SK-N-SH (cell line): ENCODE results near the gene ADAMTS9. TPM values are rescaled to one million over a fixed set of nuclear protein-coding genes. Genes with fewer than 3 reads are reported as not detected.

Source experiments
- CTCF ChIA-PET: fragments of 300-600, 350-600 bp; formaldehyde crosslinking; extraction: SDS; loops from one replicate; lab custom pipeline; 2021; lab: Yijun Ruan, JAX
- POLR2A ChIA-PET: fragments of 350-600 bp; sonication (Branson Sonifier 250); formaldehyde crosslinking; extraction: SDS; loops from one replicate; lab custom pipeline; 2020; ENCODE audit warnings: antibody characterized with exemption, inconsistent platforms; lab: Yijun Ruan, JAX
- DNase-seq: peaks from one replicate; pipeline ENCODE4 v3.0.0; 2012
- H2AFZ ChIP-seq: fragments of 200-600 bp; sonication (generic); 2 replicates; pipeline ENCODE4 v1.8.1; 2016; ENCODE audit warnings: antibody characterized with exemption, mild to moderate bottlenecking, low read depth
- H3F3A ChIP-seq: fragments of 200-600 bp; sonication (generic); replicated peaks from 2 replicates; pipeline ENCODE3; 2016; ENCODE audit warnings: antibody characterized with exemption, mild to moderate bottlenecking; ENCODE audit not compliant: insufficient read depth
- H3K27ac ChIP-seq, 2 experiments: fragments of 200-500 bp in 1 of 2; fragments of 200-600 bp in 1 of 2; sonication (Bioruptor generic) in 1 of 2; sonication (generic), shearing (Covaris generic) in 1 of 2; 2 replicates each; pipeline versions ENCODE4 v1.5.1 to v1.6.1; 2014 to 2016; ENCODE audit warnings: low read depth in 2 of 2, inconsistent platforms in 1 of 2, low read length in 1 of 2, mild to moderate bottlenecking in 1 of 2, mixed read lengths in 1 of 2
- H3K27me3 ChIP-seq: fragments of 200-600 bp; sonication (generic), shearing (Covaris generic); 2 replicates; pipeline ENCODE4 v1.6.1; 2016; ENCODE audit warnings: mixed run types; ENCODE audit not compliant: insufficient read depth
- H3K36me3 ChIP-seq, 2 experiments: fragments of 200-500 bp in 1 of 2; fragments of 200-600 bp in 1 of 2; sonication (Bioruptor generic) in 1 of 2; sonication (generic) in 1 of 2; replicated peaks in 1 of 2; 2 replicates each; pipeline versions ENCODE3 to v1.5.1; 2014 to 2016; ENCODE audit warnings: low read length in 1 of 2, mild to moderate bottlenecking in 1 of 2; ENCODE audit not compliant: insufficient read depth in 2 of 2, control insufficient read depth in 1 of 2
- H3K4me1 ChIP-seq, 2 experiments: fragments of 200-500 bp in 1 of 2; fragments of 200-600 bp in 1 of 2; sonication (Bioruptor generic) in 1 of 2; sonication (generic), shearing (Covaris generic) in 1 of 2; 2 replicates each; pipeline versions ENCODE4 v1.5.1 to v1.6.1; 2014 to 2016; ENCODE audit warnings: low read depth in 1 of 2, low read length in 1 of 2, mixed run types in 1 of 2; ENCODE audit not compliant: insufficient read depth in 2 of 2, control insufficient read depth in 1 of 2
- H3K4me2 ChIP-seq: fragments of 200-600 bp; sonication (generic), shearing (Covaris generic); 2 replicates; pipeline ENCODE4 v1.6.1; 2017; ENCODE audit warnings: mixed run types
- H3K4me3 ChIP-seq, 2 experiments: fragments of 200-500 bp in 1 of 2; fragments of 200-600 bp in 1 of 2; sonication (Bioruptor generic) in 1 of 2; sonication (generic), shearing (Covaris generic) in 1 of 2; 2 replicates each; pipeline versions ENCODE4 v1.5.1 to v1.8.1; 2014 to 2016; ENCODE audit warnings: low read depth in 2 of 2, inconsistent platforms in 1 of 2, low read length in 1 of 2, mild to moderate bottlenecking in 1 of 2, mixed read lengths in 1 of 2, moderate library complexity in 1 of 2
- H3K79me2 ChIP-seq: fragments of 200-600 bp; sonication (generic); 2 replicates; pipeline ENCODE4 v1.8.1; 2017; ENCODE audit warnings: mild to moderate bottlenecking; ENCODE audit not compliant: insufficient read depth
- H3K9ac ChIP-seq: fragments of 200-600 bp; sonication (generic); 2 replicates; pipeline ENCODE4 v1.6.1; 2017; ENCODE audit warnings: mixed run types
- H3K9me2 ChIP-seq: fragments of 200-600 bp; sonication (generic); 2 replicates; pipeline ENCODE4 v1.6.1; 2017; ENCODE audit warnings: mixed run types
- H3K9me3 ChIP-seq: fragments of 200-600 bp; sonication (generic); 2 replicates; pipeline ENCODE4 v1.6.1; 2017; ENCODE audit warnings: mixed run types, mild to moderate bottlenecking, moderate library complexity
- H4K20me1 ChIP-seq: fragments of 200-600 bp; sonication (generic); 2 replicates; pipeline ENCODE4 v1.6.1; 2017; ENCODE audit warnings: mild to moderate bottlenecking, mixed run types; ENCODE audit not compliant: insufficient read depth
- EZH2phosphoT487 ChIP-seq: fragments of 200-600 bp; sonication (generic); IDR thresholded peaks from 2 replicates; pipeline ENCODE4 v1.6.1; 2017; ENCODE audit warnings: low read depth, mixed run types, mild to moderate bottlenecking, antibody characterized with exemption, moderate library complexity, borderline replicate concordance
- FOSL2 ChIP-seq: IDR thresholded peaks from 2 replicates; pipeline ENCODE4 v1.4.0; 2012; ENCODE audit warnings: low read depth, mild to moderate bottlenecking, moderate library complexity, borderline replicate concordance
- FOXJ3 ChIP-seq: sonication (generic); formaldehyde crosslinking; IDR thresholded peaks from 2 replicates; pipeline ENCODE4 v1.5.1; 2020; ENCODE audit warnings: mild to moderate bottlenecking, missing genetic modification reagents
- GATA2 ChIP-seq: sonication (generic); formaldehyde crosslinking; IDR thresholded peaks from 2 replicates; pipeline ENCODE4 v1.5.0; 2020; ENCODE audit warnings: mild to moderate bottlenecking, missing genetic modification reagents
- MXI1 ChIP-seq: IDR thresholded peaks from 2 replicates; pipeline ENCODE4 v1.6.1; 2012; ENCODE audit warnings: mild to moderate bottlenecking, low read depth, low read length, improper control_type of control experiment
- NFIC ChIP-seq: IDR thresholded peaks from 2 replicates; pipeline ENCODE4 v1.4.0; 2012; ENCODE audit warnings: borderline replicate concordance
- NRF1 ChIP-seq: IDR thresholded peaks from 2 replicates; pipeline ENCODE4 v1.6.1; 2012; ENCODE audit warnings: low read depth, mild to moderate bottlenecking, low read length
- RAD21 ChIP-seq: IDR thresholded peaks from 2 replicates; pipeline ENCODE4 v1.6.1; 2012; ENCODE audit warnings: mild to moderate bottlenecking, low read length
- RCOR1 ChIP-seq: fragments of 150-350 bp; IDR thresholded peaks from 2 replicates; pipeline ENCODE4 v1.6.1; 2017; ENCODE audit warnings: antibody characterized with exemption, low read length
- REST ChIP-seq: IDR thresholded peaks from 2 replicates; pipeline ENCODE4 v1.6.1; 2012; ENCODE audit warnings: mild to moderate bottlenecking, low read depth, low read length, moderate library complexity
- RFX5 ChIP-seq: IDR thresholded peaks from 2 replicates; pipeline ENCODE4 v1.6.1; 2012; ENCODE audit warnings: mild to moderate bottlenecking, improper control_type of control experiment, low read length
- RXRA ChIP-seq: IDR thresholded peaks from 2 replicates; pipeline ENCODE4 v1.4.0; 2012; ENCODE audit warnings: low read depth, mild to moderate bottlenecking, borderline replicate concordance
- TAF1 ChIP-seq: IDR thresholded peaks from 2 replicates; pipeline ENCODE4 v1.6.1; 2012; ENCODE audit warnings: low read depth, mild to moderate bottlenecking, low read length, moderate library complexity, borderline replicate concordance
- TEAD4 ChIP-seq: IDR thresholded peaks from 2 replicates; pipeline ENCODE4 v1.4.0; 2012; ENCODE audit warnings: mild to moderate bottlenecking, borderline replicate concordance; ENCODE audit not compliant: insufficient read depth
- WGBS: methylation state at CpG from one replicate; pipeline ENCODE4 v1.1.6; 2017; ENCODE audit warnings: low lambda C conversion rate; 5-methylcytosine and 5-hydroxymethylcytosine counted together
- polyA plus RNA-seq, 3 experiments: library from polyadenylated mRNA; depleted of rRNA; stranded (reverse); fragments of >200 nt; gene quantifications; 2 replicates each; pipeline ENCODE4 v1.2.3, GENCODE V29; 2012
- TF ChIP-seq, protein P1 (sequence below): fragments of 200-600 bp; sonication (generic); IDR thresholded peaks from 2 replicates; pipeline ENCODE4 v1.6.1; 2017; ENCODE audit warnings: antibody characterized with exemption, mild to moderate bottlenecking, moderate library complexity
- TF ChIP-seq, protein P2 (sequence below): IDR thresholded peaks from 2 replicates; pipeline ENCODE4 v1.4.0; 2012; ENCODE audit warnings: low read depth

The ADAMTS9 gene
- polyA plus RNA-seq, 1 of the 3 experiments (the other 2 are of a cell fraction), result 4.1 TPM

DNA sequence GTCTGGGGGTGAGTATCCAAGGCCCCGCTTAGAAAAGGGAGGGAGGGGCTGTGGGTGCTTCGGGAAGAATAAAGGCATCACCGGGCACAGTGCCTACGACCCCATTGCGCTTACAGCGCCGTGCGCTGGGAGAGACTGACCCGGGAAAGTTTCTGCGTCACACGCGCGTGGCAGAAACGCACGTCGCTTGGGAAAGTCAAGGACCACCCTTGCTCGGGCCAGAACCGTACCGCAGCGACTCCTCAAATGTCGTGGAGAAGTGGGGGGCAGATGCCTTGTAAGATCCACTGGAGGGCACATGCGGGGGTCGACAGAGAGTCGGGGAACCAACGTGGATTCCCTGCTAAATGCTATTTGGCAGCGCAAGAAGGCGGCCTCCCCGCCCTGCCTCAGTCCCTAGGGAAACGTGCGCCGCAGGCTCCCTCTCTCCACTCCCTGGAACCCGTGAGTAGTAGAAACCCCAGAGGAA, 2.4 kb downstream of the ADAMTS9 start:
- peak overlapping the region; percentile 87 to 98 for H3K27ac ChIP-seq
- CTCF ChIA-PET, result interaction anchor here (1.5 kb wide), 1 partner anchor 15 kb away, joined by 4 read pairs; no protein-coding TSS in a partner anchor
- WGBS, result 0% methylated on average over 27 of the region's 32 CpGs

GRCh38 chr3:64684715-64685261, 3.0 kb downstream of the ADAMTS9 start:
- peak overlapping the region; percentile 89 for H2AFZ ChIP-seq
- H3K9me2 ChIP-seq, result no peaks in the 10 kb centered on the region
- H3K79me2 ChIP-seq, result peaks cover 35% of the 10 kb centered on the region; the same call in 1 of the 2 replicates
- peak overlapping the region; percentile 87 to 98 for H3K27ac ChIP-seq
- peak; percentile 49 for DNase-seq
- no peaks in the 10 kb centered on the region for H4K20me1 ChIP-seq
- WGBS, result 8% methylated on average over 19 of the region's 22 CpGs
- H3K36me3 ChIP-seq, result peaks cover 12 to 29% of the 10 kb centered on the region in 2 experiments
- no peaks in the 10 kb centered on the region for H3K27me3 ChIP-seq
- H3K4me2 ChIP-seq, result peak overlapping the region; percentile 98
- no peaks in the 10 kb centered on the region for H3K9me3 ChIP-seq
- peak overlapping the region; percentile 83 to 90 for H3K4me3 ChIP-seq
- H3K9ac ChIP-seq, result peak overlapping the region; percentile 76
- H3K4me1 ChIP-seq, result peaks cover 0 to 25% of the 10 kb centered on the region in 2 experiments; a peak in 2 of 4 replicates
- ChIA-PET CTCF (interaction anchor here (1.5 to 4.1 kb wide), 4 partner anchors 14 to 755 kb away, joined by 4 to 17 read pairs (median 10); no protein-coding TSS in a partner anchor), POLR2A (interaction anchor here (0.8 to 2.1 kb wide), 5 partner anchors 9 to 151 kb away, joined by 4 to 8 read pairs (median 4); no protein-coding TSS in a partner anchor)
- H3F3A ChIP-seq, result peaks cover 21% of the 10 kb centered on the region
- TF ChIP-seq NRF1 (peak; percentile 50), RXRA (no peak), TEAD4 (no peak), NFIC (no peak), RAD21 (no peak), GATA2 (CRISPR knock-in tag) (peak; percentile 15), EZH2phosphoT487 (no peak), TAF1 (no peak), FOSL2 (peak; percentile 59; the same call in 1 of the 2 replicates), REST (no peak), FOXJ3 (CRISPR knock-in tag) (no peak), RCOR1 (peak; percentile 6; the same call in 1 of the 2 replicates)
- TF ChIP-seq, protein P1, sequence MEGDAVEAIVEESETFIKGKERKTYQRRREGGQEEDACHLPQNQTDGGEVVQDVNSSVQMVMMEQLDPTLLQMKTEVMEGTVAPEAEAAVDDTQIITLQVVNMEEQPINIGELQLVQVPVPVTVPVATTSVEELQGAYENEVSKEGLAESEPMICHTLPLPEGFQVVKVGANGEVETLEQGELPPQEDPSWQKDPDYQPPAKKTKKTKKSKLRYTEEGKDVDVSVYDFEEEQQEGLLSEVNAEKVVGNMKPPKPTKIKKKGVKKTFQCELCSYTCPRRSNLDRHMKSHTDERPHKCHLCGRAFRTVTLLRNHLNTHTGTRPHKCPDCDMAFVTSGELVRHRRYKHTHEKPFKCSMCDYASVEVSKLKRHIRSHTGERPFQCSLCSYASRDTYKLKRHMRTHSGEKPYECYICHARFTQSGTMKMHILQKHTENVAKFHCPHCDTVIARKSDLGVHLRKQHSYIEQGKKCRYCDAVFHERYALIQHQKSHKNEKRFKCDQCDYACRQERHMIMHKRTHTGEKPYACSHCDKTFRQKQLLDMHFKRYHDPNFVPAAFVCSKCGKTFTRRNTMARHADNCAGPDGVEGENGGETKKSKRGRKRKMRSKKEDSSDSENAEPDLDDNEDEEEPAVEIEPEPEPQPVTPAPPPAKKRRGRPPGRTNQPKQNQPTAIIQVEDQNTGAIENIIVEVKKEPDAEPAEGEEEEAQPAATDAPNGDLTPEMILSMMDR, result no peak

More for the DNA sequence above, 2.4 kb downstream of the ADAMTS9 start:
- H3K4me2 ChIP-seq, result peak overlapping the region; percentile 98
- peaks cover 9 to 23% of the 10 kb centered on the region in 2 experiments for H3K36me3 ChIP-seq
- TF ChIP-seq, protein P2, sequence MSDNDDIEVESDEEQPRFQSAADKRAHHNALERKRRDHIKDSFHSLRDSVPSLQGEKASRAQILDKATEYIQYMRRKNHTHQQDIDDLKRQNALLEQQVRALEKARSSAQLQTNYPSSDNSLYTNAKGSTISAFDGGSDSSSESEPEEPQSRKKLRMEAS, result 0 out of 2 replicates have a peak, but pooled peaks have one; percentile 12
- TF ChIP-seq MXI1 (peak; percentile 46), RFX5 (no peak)
- TF ChIP-seq, protein P1, result no peak
- H3K9me2 ChIP-seq, result no peaks in the 10 kb centered on the region
- POLR2A ChIA-PET, result interaction anchor here (0.8 to 1.5 kb wide), 2 partner anchors 9 to 146 kb away, joined by 4 read pairs; no protein-coding TSS in a partner anchor
- peak overlapping the region; percentile 76 for H3K9ac ChIP-seq
- no peaks in the 10 kb centered on the region for H3K9me3 ChIP-seq
- no peaks in the 10 kb centered on the region for H3K27me3 ChIP-seq
- peaks cover 0 to 23% of the 10 kb centered on the region in 2 experiments; a peak in 3 of 4 replicates for H3K4me1 ChIP-seq
- peak overlapping the region; percentile 89 for H2AFZ ChIP-seq
- H3K79me2 ChIP-seq, result peaks cover 35% of the 10 kb centered on the region; the same call in 1 of the 2 replicates
- peaks cover 24% of the 10 kb centered on the region for H3F3A ChIP-seq
- peak overlapping the region; percentile 83 to 90 for H3K4me3 ChIP-seq
- no peaks in the 10 kb centered on the region for H4K20me1 ChIP-seq
- DNase-seq, result peak; percentile 36
